HepG2 (cell line): ENCODE data around the gene NDUFS6. TPM values are rescaled to one million over a fixed set of nuclear protein-coding genes. Genes with fewer than 3 reads are reported as not detected.

ENCODE experiments used
- ATAC-seq: fragments of 200-7000 bp; cut with Tn5 transposase; 3 replicates; pipeline ENCODE4 v1.9.1; 2020; ENCODE audit warnings: mild to moderate bottlenecking, moderate library complexity
- BruUV-seq: library from RNA; stranded (reverse); fragments of 400-500 nt; replicated peaks from 2 replicates; lab custom pipeline; 2021; lab: Mats Ljungman, UMichigan
- CTCF ChIA-PET: fragments of 300-600 bp; formaldehyde crosslinking; extraction: SDS; loops from one replicate; lab custom pipeline; 2021; ENCODE audit warnings: low total read pairs, inconsistent platforms, low intra/inter-chr PET ratio; lab: Yijun Ruan, JAX
- POLR2A ChIA-PET: fragments of 350-600 bp; sonication (Branson Sonifier 250); formaldehyde crosslinking; loops from one replicate; lab custom pipeline; 2020; ENCODE audit warnings: antibody characterized with exemption, inconsistent platforms; lab: Yijun Ruan, JAX
- DNase-seq: peaks from one replicate; pipeline ENCODE4 v3.0.0-alpha.2; 2015; ENCODE audit warnings: low spot score
- FAIRE-seq: peaks from 3 replicates; lab custom pipeline; 2011; peaks lifted over from hg19 to GRCh38; lab: Jason Lieb, UNC
- H2AFZ ChIP-seq: one replicate; pipeline ENCODE4 v1.6.1; 2011; ENCODE audit warnings: low read length, inconsistent platforms
- H3K27ac ChIP-seq: fragments of 300-600 bp; 3 replicates; pipeline ENCODE4 v1.8.0; 2011; ENCODE audit warnings: mixed run types, mild to moderate bottlenecking, mixed read lengths, low read length, inconsistent platforms; ENCODE audit not compliant: insufficient read depth; ENCODE audit errors: extremely low read length
- H3K27me3 ChIP-seq, 2 experiments: fragments of 200-600 bp in 1 of 2; 2 replicates in 1 of 2; 3 replicates in 1 of 2; pipeline versions ENCODE4 v1.6.0 to v1.8.0; 2011; ENCODE audit warnings: low read length in 2 of 2, mild to moderate bottlenecking in 2 of 2, moderate library complexity in 2 of 2, inconsistent platforms in 1 of 2; ENCODE audit not compliant: insufficient read depth in 2 of 2, control insufficient read depth in 1 of 2
- H3K36me3 ChIP-seq, 2 experiments: fragments of 200-600 bp in 1 of 2; replicated peaks in 1 of 2; 2 replicates in 1 of 2; 3 replicates in 1 of 2; pipeline versions ENCODE4 v1.5.1 to v1.8.0; 2011; ENCODE audit warnings: low read length in 2 of 2, inconsistent platforms in 1 of 2; ENCODE audit not compliant: insufficient read depth in 2 of 2, control insufficient read depth in 1 of 2
- H3K4me1 ChIP-seq: 2 replicates; pipeline ENCODE4 v1.5.1; 2012; ENCODE audit warnings: low read length, inconsistent platforms; ENCODE audit not compliant: insufficient read depth
- H3K4me2 ChIP-seq: 2 replicates; pipeline ENCODE4 v1.6.0; 2011; ENCODE audit warnings: low read depth, low read length, inconsistent platforms
- H3K4me3 ChIP-seq, 3 experiments: fragments of 200-600 bp in 1 of 3; sonication (generic), shearing (Covaris generic) in 1 of 3; replicated peaks in 1 of 3; 2 replicates each; pipeline ENCODE4 v1.5.1; 2011 to 2016; ENCODE audit warnings: low read length in 3 of 3, inconsistent platforms in 2 of 3, low read depth in 2 of 3, mild to moderate bottlenecking in 2 of 3, control low read depth in 1 of 3, mixed read lengths in 1 of 3; ENCODE audit not compliant: insufficient read depth in 1 of 3
- H3K79me2 ChIP-seq: one replicate; pipeline ENCODE4 v1.6.1; 2011; ENCODE audit warnings: low read length, inconsistent platforms; ENCODE audit not compliant: insufficient read depth
- H3K9ac ChIP-seq: 2 replicates; pipeline ENCODE4 v1.6.0; 2011; ENCODE audit warnings: mild to moderate bottlenecking, low read depth, low read length, inconsistent platforms; ENCODE audit not compliant: insufficient read depth
- H3K9me3 ChIP-seq: 2 replicates; pipeline ENCODE4 v1.5.1; 2012; ENCODE audit warnings: mild to moderate bottlenecking, low read length
- H4K20me1 ChIP-seq: 2 replicates; pipeline ENCODE4 v1.6.0; 2011; ENCODE audit warnings: inconsistent platforms, mild to moderate bottlenecking, low read length, moderate library complexity; ENCODE audit not compliant: insufficient read depth
- ATRX ChIP-seq: sonication (generic); formaldehyde crosslinking; IDR thresholded peaks from 2 replicates; pipeline ENCODE4 v1.4.0; 2020; ENCODE audit warnings: missing genetic modification reagents, borderline replicate concordance
- MEIS2 ChIP-seq: sonication (generic); formaldehyde crosslinking; IDR thresholded peaks from 2 replicates; pipeline ENCODE4 v1.9.0; 2021; ENCODE audit warnings: mild to moderate bottlenecking, missing genetic modification reagents
- RBM22 ChIP-seq: fragments of 200-400 bp; formaldehyde crosslinking; optimal IDR thresholded peaks from 2 replicates; pipeline ENCODE3; 2017; ENCODE audit warnings: mild to moderate bottlenecking, low read length, moderate library complexity
- SIX1 ChIP-seq: sonication (generic); formaldehyde crosslinking; IDR thresholded peaks from 2 replicates; pipeline ENCODE4 v1.4.0; 2020; ENCODE audit warnings: missing genetic modification reagents, borderline replicate concordance
- TIGD3 ChIP-seq: sonication (generic); formaldehyde crosslinking; IDR thresholded peaks from 2 replicates; pipeline ENCODE4 v1.5.1; 2020; ENCODE audit warnings: mild to moderate bottlenecking, missing genetic modification reagents, borderline replicate concordance
- ZFP36L1 ChIP-seq: sonication (generic); formaldehyde crosslinking; IDR thresholded peaks from 2 replicates; pipeline ENCODE4 v1.8.0; 2022; ENCODE audit warnings: mild to moderate bottlenecking, missing genetic modification reagents, moderate library complexity
- ZMYM3 ChIP-seq: sonication (generic); formaldehyde crosslinking; IDR thresholded peaks from 2 replicates; pipeline ENCODE4 v1.5.1; 2020; ENCODE audit warnings: mild to moderate bottlenecking, missing genetic modification reagents
- ZNF710 ChIP-seq: sonication (generic); formaldehyde crosslinking; IDR thresholded peaks from 2 replicates; pipeline ENCODE4 v1.5.0; 2020; ENCODE audit warnings: mild to moderate bottlenecking, missing genetic modification reagents, borderline replicate concordance
- ZNF75D ChIP-seq: sonication (generic); formaldehyde crosslinking; IDR thresholded peaks from 2 replicates; pipeline ENCODE4 v1.8.1; 2023; ENCODE audit warnings: missing genetic modification reagents, mild to moderate bottlenecking, borderline replicate concordance
- WGBS: methylation state at CpG from one replicate; pipeline ENCODE4 v1.1.6; 2017; ENCODE audit warnings: low lambda C conversion rate; 5-methylcytosine and 5-hydroxymethylcytosine counted together
- in situ Hi-C: cut with HindIII; loops from 2 replicates; pipeline ENCODE4 v1.10.0; 2017; ENCODE audit warnings: low pct_unique_long_range_greater_than_20kb; ENCODE audit not compliant: extremely low pct_ligation_motif_present
- intact Hi-C: fragments of 100-400 bp; cut with micrococcal nuclease; formaldehyde crosslinking; loops from one replicate; pipeline ENCODE4 v1.10.0; 2022; ENCODE audit not compliant: unreplicated experiment
- polyA plus RNA-seq, 8 experiments: library from polyadenylated mRNA; depleted of rRNA in 3 of 8; stranded (reverse) in 7 of 8; unstranded in 1 of 8; fragments of >200 nt; fragmentation: Illumina TruSeq in 4 of 8; extraction: Trizol in 4 of 8; gene quantifications; 2 replicates each; pipeline versions ENCODE4 v1.2.1 to v1.2.3, GENCODE V29; 2011 to 2016; ENCODE audit warnings: low read depth in 4 of 8, missing spikeins in 1 of 8, mixed read lengths in 1 of 8; ENCODE audit not compliant: insufficient read depth in 1 of 8
- total RNA-seq, 5 experiments: library from RNA; depleted of rRNA; stranded (reverse); fragments of >200 nt; fragmentation: Illumina TruSeq; extraction: Trizol; gene quantifications; 2 replicates each; pipeline ENCODE4 v1.2.3, GENCODE V29; 2016; ENCODE audit warnings: low read depth in 1 of 5

Gene NDUFS6
- total and polyA plus RNA-seq, 2 of the 13 experiments (the other 11 are each of a cell fraction or from before 2014, with no cell fraction given): 23.7 to 50.4 TPM

GRCh38 chr5:1752881-1753280 is 48.3 kb upstream of the NDUFS6 start:
- H3K27me3 ChIP-seq: peaks cover 6 to 70% of the 10 kb centered on the region in 2 experiments; a peak in 4 of 5 replicates
- ATAC-seq (no peak), FAIRE-seq (no peak), DNase-seq (no peak)
- TF ChIP-seq ZNF710: no peak
- no peak for TF ChIP-seq ZMYM3 (CRISPR knock-in tag)
- no peak for TF ChIP-seq RBM22
- TF ChIP-seq TIGD3: no peak
- no peak for TF ChIP-seq MEIS2
- TF ChIP-seq ZFP36L1 (CRISPR knock-in tag): no peak
- no peak for TF ChIP-seq ATRX (CRISPR knock-in tag)
- no peak for TF ChIP-seq SIX1 (CRISPR knock-in tag)
- no peak for TF ChIP-seq ZNF75D (CRISPR knock-in tag)
- no peak overlapping the region for H3K9ac ChIP-seq
- no peak overlapping the region for H2AFZ ChIP-seq
- H3K4me2 ChIP-seq: no peak overlapping the region
- CTCF ChIA-PET: no interaction called here
- POLR2A ChIA-PET: no interaction called here
- no TSS peak for BruUV-seq
- in situ Hi-C loops: no loop called here
- intact Hi-C loops: no loop called here
- 16% methylated on average over 10 of the region's 16 CpGs for WGBS
- H4K20me1 ChIP-seq: no peaks in the 10 kb centered on the region
- no peaks in the 10 kb centered on the region for H3K36me3 ChIP-seq
- no peak overlapping the region for H3K4me3 ChIP-seq
- H3K9me3 ChIP-seq: no peaks in the 10 kb centered on the region
- no peaks in the 10 kb centered on the region for H3K79me2 ChIP-seq
- no peaks in the 10 kb centered on the region for H3K4me1 ChIP-seq
- no peak overlapping the region for H3K27ac ChIP-seq
